ENCODE data around the gene GRB2. TPM values are rescaled to one million over a fixed set of nuclear protein-coding genes. Genes with fewer than 3 reads are reported as not detected.
A peak's percentile ranks its signal among the peaks of the same experiment; 100 is the strongest.
"Not testable (repeated sequence)": the region's sequence is repeated elsewhere in the genome, so short reads cannot be mapped to it uniquely, and the experiment has no call there.

The GRB2 gene
- total RNA-seq, 2 donors from 2014 or later, result 117 to 126 TPM

- no peak overlapping the region for H3K4me3 ChIP-seq
- intact Hi-C loops (cut with DNase I), result no loop called here
- H3K27me3 ChIP-seq, result no peaks in the 10 kb centered on the region
- no peak overlapping the region for H3K27ac ChIP-seq
- no peak for TF ChIP-seq CTCF (IDR thresholded peaks at IDR 0.05)
- H3K4me1 ChIP-seq, result peaks cover 4% of the 10 kb centered on the region
- H3K9me3 ChIP-seq, result no peaks in the 10 kb centered on the region
- no peak for DNase-seq
- H3K36me3 ChIP-seq, result no peaks in the 10 kb centered on the region
- H3K9ac ChIP-seq (ENCODE audit: low read depth in 2 of 2, low read length in 2 of 2), result no peak overlapping the region
Observed at GRCh38 chr17:75285123-75285522, 120.4 kb downstream of the GRB2 start.

- not testable (repeated sequence) for H3K9me3 ChIP-seq, H3K36me3 ChIP-seq, H3K4me1 ChIP-seq
Observed at GRCh38 chr17:75280189-75280588, 125.3 kb downstream of the GRB2 start.

GRCh38 chr17:75277664-75278071 lies 127.8 kb downstream of the GRB2 start:
- H3K9me3 ChIP-seq, result no peaks in the 10 kb centered on the region
- H3K27me3 ChIP-seq, result no peaks in the 10 kb centered on the region
- no peak for DNase-seq
- no peak overlapping the region for H3K4me3 ChIP-seq
- H3K4me1 ChIP-seq, result no peaks in the 10 kb centered on the region
- H3K27ac ChIP-seq, result no peak overlapping the region
- intact Hi-C loops (cut with DNase I), result no loop called here
- no peak overlapping the region for H3K9ac ChIP-seq (ENCODE audit: low read depth in 2 of 2, low read length in 2 of 2)
- TF ChIP-seq CTCF (IDR thresholded peaks at IDR 0.05), result no peak
- H3K36me3 ChIP-seq, result no peaks in the 10 kb centered on the region

More at GRCh38 chr17:75280189-75280588, 125.3 kb downstream of the GRB2 start:
- intact Hi-C loops (cut with DNase I); H3K27me3 ChIP-seq; H3K9ac ChIP-seq (ENCODE audit: low read depth in 2 of 2, low read length in 2 of 2); DNase-seq; H3K4me3 ChIP-seq; H3K27ac ChIP-seq: not testable (repeated sequence)

- H3K36me3 ChIP-seq, result no peaks in the 10 kb centered on the region
- intact Hi-C loops (cut with DNase I), result no loop called here
- no peaks in the 10 kb centered on the region for H3K27me3 ChIP-seq
- H3K4me1 ChIP-seq, result peaks cover 4% of the 10 kb centered on the region
- no peak overlapping the region for H3K9ac ChIP-seq (ENCODE audit: low read depth in 2 of 2, low read length in 2 of 2)
- no peak for DNase-seq
- no peak for TF ChIP-seq CTCF (IDR thresholded peaks at IDR 0.05)
- H3K9me3 ChIP-seq, result no peaks in the 10 kb centered on the region
- no peak overlapping the region for H3K27ac ChIP-seq
- H3K4me3 ChIP-seq, result no peak overlapping the region
Observed at GRCh38 chr17:75273977-75274708, 131.3 kb downstream of the GRB2 start.

GRCh38 chr17:75272848-75273184 lies 132.7 kb downstream of the GRB2 start:
- Histone ChIP-seq H3K9me3 (no peaks in the 10 kb centered on the region), H3K27ac (no peak overlapping the region), H3K4me3 (no peak overlapping the region), H3K9ac (ENCODE audit: low read depth in 2 of 2, low read length in 2 of 2) (peak overlapping the region in 1 of 2 donors; percentile 78), H3K27me3 (no peaks in the 10 kb centered on the region), H3K4me1 (peaks cover 4% of the 10 kb centered on the region), H3K36me3 (no peaks in the 10 kb centered on the region)
- TF ChIP-seq CTCF (IDR thresholded peaks at IDR 0.05), result no peak
- DNase-seq, result no peak
- intact Hi-C loops (cut with DNase I), result no loop called here
